ENCODE results near the gene CCDC142.
A peak's percentile ranks its signal among the peaks of the same experiment; 100 is the strongest.
"Not testable (repeated sequence)": the region's sequence is repeated elsewhere in the genome, so short reads cannot be mapped to it uniquely, and the experiment has no call there.

The CCDC142 gene

DNA sequence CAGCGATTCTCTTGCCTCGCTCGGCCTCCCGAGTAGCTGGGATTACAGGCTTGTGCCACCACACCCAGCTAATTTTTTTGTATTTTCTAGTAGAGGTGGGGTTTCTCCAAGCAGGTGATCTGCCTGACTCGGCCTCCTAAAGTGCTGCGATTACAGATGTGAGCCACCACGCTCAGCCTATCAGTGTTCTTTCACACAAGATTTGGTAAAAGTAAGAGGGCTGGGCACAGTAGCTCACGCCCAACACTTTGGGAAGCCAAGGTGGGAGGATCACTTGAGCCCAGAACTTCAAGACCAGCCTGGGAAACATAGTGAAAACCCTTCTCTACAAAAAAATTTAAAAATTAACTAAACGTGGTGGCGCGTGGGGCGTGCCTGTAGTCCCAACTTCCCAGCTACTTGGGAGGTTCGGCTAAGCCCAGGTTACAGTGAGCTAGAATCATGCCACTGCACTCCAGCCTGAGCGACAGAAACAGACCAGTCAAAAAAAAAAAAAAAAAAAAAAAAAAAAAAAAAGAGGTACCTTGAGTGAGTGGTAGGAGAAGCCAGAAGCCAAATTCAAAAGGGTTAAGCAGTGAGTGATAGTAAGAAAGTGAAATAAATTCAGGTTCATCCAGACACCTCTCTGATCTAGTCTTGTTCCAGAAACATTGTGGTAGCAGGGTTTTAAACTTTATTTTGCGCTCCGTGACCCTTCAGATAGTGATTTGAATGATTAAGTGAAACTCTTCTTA, 11.3 kb downstream of the CCDC142 start:
- DNase-seq (ENCODE audit: low spot score): no peak

DNA sequence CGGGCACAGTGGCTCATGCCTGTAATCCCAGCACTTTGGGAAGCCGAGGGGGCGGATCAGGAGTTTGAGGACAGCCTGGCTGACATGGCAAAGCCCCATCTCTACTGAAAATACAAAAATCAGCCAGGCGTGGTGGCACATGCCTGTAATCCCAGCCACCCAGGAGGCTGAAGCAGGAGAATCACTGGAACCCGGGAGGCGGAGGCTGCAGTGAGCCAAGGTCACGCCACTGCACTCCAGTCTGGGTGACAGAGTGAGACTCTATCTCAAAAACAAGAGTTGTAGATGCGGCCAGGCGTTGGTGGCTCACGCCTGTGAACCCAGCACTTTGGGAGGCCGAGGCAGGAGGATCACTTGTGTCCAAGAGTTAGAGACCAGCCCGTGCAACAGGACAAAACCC, 12.1 kb downstream of the CCDC142 start:
- DNase-seq (ENCODE audit: low spot score): not testable (repeated sequence)

GRCh38 chr2:74464406-74464805, 18.4 kb downstream of the CCDC142 start:
- no peak for DNase-seq (ENCODE audit: low spot score)

DNA sequence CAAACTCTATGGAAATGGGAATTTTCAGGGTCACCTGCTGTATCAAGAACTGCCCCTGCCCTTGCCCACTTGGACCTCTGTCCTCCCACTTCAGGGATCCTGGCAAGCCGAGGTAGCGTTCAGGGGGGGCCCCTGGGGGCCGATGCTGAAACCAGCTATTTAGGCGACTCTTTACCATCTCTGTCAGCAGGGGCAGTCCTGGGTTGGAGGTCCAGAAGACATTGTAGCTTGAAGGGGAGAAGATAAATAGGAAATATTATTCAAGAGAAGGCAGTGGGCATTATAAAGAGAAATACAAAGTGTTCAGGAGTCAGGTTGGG, 20.1 kb downstream of the CCDC142 start:
- DNase-seq (ENCODE audit: low spot score): no peak

GRCh38 chr2:74462054-74462785, 20.6 kb downstream of the CCDC142 start:
- DNase-seq (ENCODE audit: low spot score): no peak

GRCh38 chr2:74461187-74462053, 21.4 kb downstream of the CCDC142 start:
- no peak for DNase-seq (ENCODE audit: low spot score)

GRCh38 chr2:74460187-74460586, 22.6 kb downstream of the CCDC142 start:
- not testable (repeated sequence) for DNase-seq (ENCODE audit: low spot score)

DNA sequence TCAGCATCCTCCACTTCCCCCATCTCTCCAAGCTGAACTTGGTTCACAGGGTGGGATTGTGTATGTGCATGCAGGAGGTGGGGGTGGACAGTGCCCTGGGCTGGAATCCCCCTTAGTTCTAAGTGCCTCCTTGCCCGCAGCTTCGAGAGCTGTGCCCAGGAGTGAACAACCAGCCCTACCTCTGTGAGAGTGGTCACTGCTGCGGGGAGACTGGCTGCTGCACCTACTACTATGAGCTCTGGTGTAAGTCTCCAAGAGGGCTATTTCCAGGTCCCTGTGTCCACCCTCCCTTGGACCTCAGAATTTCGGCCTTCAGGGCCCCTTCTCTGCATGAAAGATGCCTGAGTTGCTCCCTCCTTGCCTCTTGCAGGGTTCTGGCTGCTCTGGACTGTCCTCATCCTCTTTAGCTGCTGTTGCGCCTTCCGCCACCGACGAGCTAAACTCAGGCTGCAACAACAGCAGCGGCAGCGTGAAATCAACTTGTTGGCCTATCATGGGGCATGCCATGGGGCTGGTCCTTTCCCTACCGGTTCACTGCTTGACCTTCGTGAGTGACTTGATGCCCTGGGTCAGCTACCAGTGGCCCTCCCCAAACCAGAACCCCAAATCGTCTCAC, 23.2 kb downstream of the CCDC142 start:
- not testable (repeated sequence) for DNase-seq (ENCODE audit: low spot score)

GRCh38 chr2:74458938-74459363, 23.8 kb downstream of the CCDC142 start:
- DNase-seq (ENCODE audit: low spot score): no peak

DNA sequence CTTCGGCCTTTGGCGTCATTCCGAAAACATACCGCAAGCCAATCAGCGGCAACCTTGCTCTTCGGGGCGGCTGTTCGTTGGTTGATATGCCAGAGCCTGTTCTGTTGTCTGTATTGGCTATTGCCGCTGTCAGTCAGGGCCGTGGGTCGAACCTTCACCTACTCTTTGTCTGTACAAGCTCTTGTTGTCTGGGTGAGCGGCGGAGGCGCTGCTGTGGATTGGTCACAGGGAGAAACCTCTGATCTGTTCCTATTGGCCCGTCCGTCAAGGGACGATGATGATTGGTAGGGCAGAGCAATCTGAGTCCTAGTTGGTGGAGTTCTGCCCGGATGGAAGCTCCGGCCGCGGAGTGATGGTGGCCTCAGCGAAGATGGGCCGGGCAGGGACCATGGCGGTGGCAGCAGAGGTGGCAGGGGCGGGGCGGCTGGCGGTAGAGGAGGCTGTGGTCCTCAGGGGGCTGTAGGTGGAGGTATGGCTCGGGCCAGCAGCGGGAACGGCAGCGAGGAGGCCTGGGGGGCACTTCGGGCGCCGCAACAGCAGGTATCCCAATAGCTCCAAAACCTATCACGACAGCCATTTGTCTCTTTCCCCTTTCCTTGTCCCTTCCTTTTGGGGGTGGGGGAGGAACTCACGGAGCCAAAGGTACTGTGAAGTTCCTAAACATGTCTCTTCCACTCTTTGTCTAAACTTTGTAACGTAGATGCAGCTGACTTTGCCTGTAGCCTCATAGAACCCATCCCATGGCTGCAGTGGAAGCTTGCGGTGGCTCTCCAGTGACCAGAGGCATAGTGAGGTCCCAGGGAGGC, 24.5 kb downstream of the CCDC142 start, which contains the start of gene WBP1:
WBP1 (plus strand) TSS at position 307 of the 806 bp plus-strand sequence; CDS start at position 472, 165 bp downstream.
- peak; percentile 100 for DNase-seq (ENCODE audit: low spot score)

GRCh38 chr2:74457549-74458131, 25.2 kb downstream of the CCDC142 start:
- DNase-seq (ENCODE audit: low spot score): no peak

- DNase-seq (ENCODE audit: low spot score): peak; percentile 57
Observed at GRCh38 chr2:74457129-74457548, 25.7 kb downstream of the CCDC142 start.

DNA sequence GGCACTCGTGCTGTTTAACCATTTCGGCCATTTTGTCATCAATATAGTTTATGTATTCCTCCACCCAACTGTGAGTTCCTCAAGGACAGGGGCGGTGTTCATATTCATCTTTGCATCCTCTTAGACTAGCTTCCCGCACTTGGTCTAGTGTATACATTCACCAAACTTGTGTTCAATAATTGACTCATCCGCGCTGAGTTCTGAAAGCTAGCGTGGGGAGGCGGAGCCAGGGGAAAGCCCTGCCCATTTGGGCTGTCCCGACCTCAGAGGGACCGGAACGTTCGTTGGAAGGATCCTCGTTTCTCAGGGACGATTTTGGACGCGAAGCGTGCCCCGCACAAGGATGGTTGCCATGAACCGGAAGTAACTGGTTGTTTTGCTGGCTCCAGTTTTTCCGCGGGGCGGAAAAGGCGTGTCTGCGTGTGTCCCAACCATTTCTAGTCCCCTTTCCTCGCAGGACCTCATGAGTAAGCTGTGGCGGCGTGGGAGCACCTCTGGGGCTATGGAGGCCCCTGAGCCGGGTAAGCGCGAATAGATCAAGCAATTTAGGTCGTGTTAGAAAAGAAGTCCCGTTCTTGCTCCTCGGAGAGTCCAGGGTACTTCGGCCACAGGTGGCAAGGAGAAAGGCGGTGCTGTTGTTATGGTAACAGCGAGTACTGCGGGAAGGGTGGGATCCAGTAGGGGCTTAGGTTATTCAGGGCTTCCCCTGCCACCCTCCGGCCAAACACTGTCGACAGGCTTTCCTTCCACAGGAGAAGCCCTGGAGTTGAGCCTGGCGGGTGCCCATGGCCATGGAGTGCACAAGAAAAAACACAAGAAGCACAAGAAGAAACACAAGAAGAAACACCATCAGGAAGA, 27.9 kb downstream of the CCDC142 start, which contains the start of gene INO80B:
INO80B (plus strand) TSS at position 434 of the 858 bp plus-strand sequence; CDS start at position 464, 30 bp downstream.
- peak; percentile 98 for DNase-seq (ENCODE audit: low spot score)

- no peak for DNase-seq (ENCODE audit: low spot score)
Observed at GRCh38 chr2:74450570-74451190, 32.1 kb downstream of the CCDC142 start.

GRCh38 chr2:74448771-74449170, 34.0 kb downstream of the CCDC142 start:
- no peak for DNase-seq (ENCODE audit: low spot score)

DNA sequence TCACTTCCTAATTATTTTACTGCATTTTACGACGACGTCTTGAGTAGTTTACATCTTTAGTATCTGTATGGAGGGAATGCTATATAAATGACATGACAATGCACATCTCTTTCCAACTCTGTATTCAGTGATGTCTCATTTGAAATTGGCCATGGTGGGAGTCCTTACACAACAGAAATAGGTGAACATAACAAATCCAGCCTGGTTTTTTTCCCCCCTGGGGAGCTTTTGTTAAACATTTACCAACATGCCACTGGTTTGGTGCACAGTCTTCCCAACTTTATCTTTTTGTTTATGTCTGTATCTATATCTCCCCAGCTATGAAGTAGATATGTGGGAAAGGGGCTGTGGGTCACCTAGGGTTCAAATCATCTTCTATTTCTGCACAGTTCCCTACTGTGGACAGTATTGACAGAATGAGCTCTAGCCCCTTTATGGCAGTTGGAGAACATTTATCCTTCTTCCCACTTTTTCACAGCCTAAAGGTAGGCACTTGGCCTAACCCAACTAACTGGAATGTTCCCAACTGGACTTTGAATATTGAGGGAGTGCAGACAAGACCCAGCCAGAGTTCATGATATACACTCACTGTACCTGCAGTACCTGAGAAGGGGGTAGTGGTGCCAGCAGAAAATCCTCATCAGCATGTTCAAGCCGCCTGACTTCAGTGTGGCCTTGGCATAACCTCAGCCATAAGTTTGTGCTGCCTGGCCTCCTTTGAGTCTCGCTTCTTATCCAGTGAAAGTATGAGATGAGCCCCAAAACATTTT, 35.4 kb downstream of the CCDC142 start:
- DNase-seq (ENCODE audit: low spot score): no peak

DNA sequence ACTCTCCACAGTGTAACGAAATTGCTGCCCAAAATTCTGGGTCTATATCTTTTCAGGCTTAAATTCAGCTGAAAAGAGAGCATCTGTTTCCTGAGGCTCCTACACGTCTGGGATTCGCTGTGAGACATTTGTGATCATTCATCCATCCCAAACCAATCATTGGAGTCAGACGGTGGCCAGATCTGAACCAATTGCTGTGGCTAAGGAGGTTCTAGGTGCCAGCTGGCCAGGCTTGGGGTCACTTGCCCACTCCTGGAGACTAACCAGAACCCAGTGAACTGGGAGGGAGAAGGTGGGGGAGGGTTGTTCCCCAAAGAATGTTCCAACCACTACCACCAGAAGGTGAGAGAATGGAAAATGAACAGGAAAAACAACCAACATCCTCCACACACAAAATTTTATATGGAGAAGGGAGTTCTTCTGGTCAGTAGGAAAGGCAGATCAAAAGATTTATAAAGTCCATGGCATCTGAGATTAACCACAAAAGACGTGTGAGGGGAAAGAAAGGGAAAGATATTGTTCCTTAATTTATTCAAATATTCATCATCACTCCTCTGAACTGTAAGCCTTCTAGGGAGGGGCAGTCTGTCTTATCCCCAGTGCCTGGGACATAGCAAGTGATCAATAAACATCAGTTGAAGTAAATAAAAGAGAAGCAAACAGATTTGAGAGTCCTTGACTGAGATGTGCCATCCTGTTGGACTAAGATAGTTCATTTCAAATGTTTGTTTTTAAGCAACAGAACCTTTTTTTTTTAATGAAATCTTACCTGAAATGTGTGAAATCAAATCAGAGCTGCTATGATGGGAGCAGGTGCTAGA, 38.1 kb downstream of the CCDC142 start:
- DNase-seq (ENCODE audit: low spot score): no peak

All from putamen (tissue), 1 donor.